K562 (cell line): Measurements from ENCODE around the gene HAUS5. TPM values are rescaled to one million over a fixed set of nuclear protein-coding genes. Genes with fewer than 3 reads are reported as not detected.

Experiments
- BACH1 ChIP-seq: fragments of 200-800 bp; sonication (Bioruptor generic); IDR thresholded peaks from 2 replicates; pipeline ENCODE4 v1.6.1; 2016; ENCODE audit warnings: missing genetic modification characterization, missing compliant biosample characterization
- EP400 ChIP-seq: fragments of 450-650 bp; IDR thresholded peaks from 2 replicates; pipeline ENCODE4 v1.6.1; 2017; ENCODE audit warnings: antibody characterized with exemption, mild to moderate bottlenecking, moderate library complexity
- FOXJ2 ChIP-seq: fragments of 200-800 bp; sonication (Bioruptor generic); IDR thresholded peaks from 2 replicates; pipeline ENCODE4 v1.6.1; 2016; ENCODE audit warnings: missing genetic modification characterization, missing compliant biosample characterization
- HCFC1 ChIP-seq: IDR thresholded peaks from 2 replicates; pipeline ENCODE4 v1.6.1; 2012; ENCODE audit warnings: low read depth, low read length, improper control_type of control experiment
- KDM1A ChIP-seq, 2 experiments: fragments of 450-650 bp; IDR thresholded peaks; 2 replicates each; pipeline ENCODE4 v1.6.1; 2016; ENCODE audit warnings: mild to moderate bottlenecking in 2 of 2
- MTA3 ChIP-seq: fragments of 450-650 bp; formaldehyde crosslinking; IDR thresholded peaks from 2 replicates; pipeline ENCODE4 v1.6.1; 2017; ENCODE audit warnings: mild to moderate bottlenecking, borderline replicate concordance
- NEUROD1 ChIP-seq: fragments of 150-350 bp; IDR thresholded peaks from 2 replicates; pipeline ENCODE4 v1.6.1; 2014; ENCODE audit warnings: borderline replicate concordance, low read length, low read depth; ENCODE audit not compliant: partially characterized antibody
- NR2C1 ChIP-seq, 2 experiments: fragments of 450-650 bp; IDR thresholded peaks; 2 replicates each; pipeline ENCODE4 v1.6.1; 2017; ENCODE audit warnings: mild to moderate bottlenecking in 2 of 2, antibody characterized with exemption in 1 of 2, inconsistent platforms in 1 of 2, missing compliant biosample characterization in 1 of 2, missing genetic modification characterization in 1 of 2
- POLR3G ChIP-seq: IDR thresholded peaks from 2 replicates; pipeline ENCODE4 v1.6.1; 2011; ENCODE audit not compliant: insufficient read length, insufficient replicate concordance; ENCODE audit errors: extremely low read depth
- RBM39 ChIP-seq: fragments of 200-400 bp; formaldehyde crosslinking; optimal IDR thresholded peaks from 2 replicates; pipeline ENCODE3; 2018; ENCODE audit warnings: low read depth, low read length
- SMARCA4 ChIP-seq: fragments of 450-650 bp; IDR thresholded peaks from 2 replicates; pipeline ENCODE4 v1.6.1; 2016
- TAF9B ChIP-seq: fragments of 450-650 bp; IDR thresholded peaks from 2 replicates; pipeline ENCODE4 v1.6.1; 2018; ENCODE audit warnings: mild to moderate bottlenecking; ENCODE audit not compliant: partially characterized antibody
- ZBTB17 ChIP-seq: fragments of 450-650 bp; formaldehyde crosslinking; IDR thresholded peaks from 2 replicates; pipeline ENCODE4 v1.4.0; 2020; ENCODE audit warnings: mild to moderate bottlenecking
- ZNF140 ChIP-seq: fragments of 250-450 bp; sonication (Bioruptor Pico); IDR thresholded peaks from 2 replicates; pipeline ENCODE4 v1.8.0; 2021; ENCODE audit warnings: moderate library complexity, mild to moderate bottlenecking, inconsistent platforms
- polyA plus RNA-seq, 8 experiments: library from polyadenylated mRNA; depleted of rRNA in 4 of 8; stranded (reverse) in 5 of 8; unstranded in 3 of 8; fragments of >200 nt; fragmentation: Nextera tagmentation in 2 of 8; fragmentation: Illumina TruSeq in 1 of 8; extraction: Ambion mirVana in 2 of 8; extraction: Trizol in 1 of 8; gene quantifications; 2 replicates each; pipeline versions ENCODE4 v1.2.1 to v1.2.3, GENCODE V29; 2011 to 2014; ENCODE audit warnings: inconsistent platforms in 1 of 8, missing spikeins in 1 of 8
- total RNA-seq, 7 experiments: library from RNA; depleted of rRNA in 6 of 7; stranded (reverse); fragments of >200 nt in 6 of 7; fragmentation: Illumina TruSeq in 2 of 7; extraction: Trizol in 2 of 7; gene quantifications; 2 replicates each; pipeline versions ENCODE4 v1.2.1 to v1.2.3, GENCODE V29; 2011 to 2021; ENCODE audit warnings: low replicate concordance in 1 of 7
- TF ChIP-seq, protein P1 (sequence below): fragments of 200-800 bp; sonication (Bioruptor generic); IDR thresholded peaks from 2 replicates; pipeline ENCODE4 v1.6.1; 2017; ENCODE audit warnings: missing genetic modification characterization, missing compliant biosample characterization
- TF ChIP-seq, protein P2 (sequence below): fragments of 250-450 bp; sonication (Bioruptor Pico); IDR thresholded peaks from 2 replicates; pipeline ENCODE4 v1.4.0; 2020; ENCODE audit warnings: mild to moderate bottlenecking, moderate library complexity
- TF ChIP-seq, protein P3 (sequence below): fragments of 450-650 bp; IDR thresholded peaks from 2 replicates; pipeline ENCODE4 v1.6.1; 2018; ENCODE audit warnings: mild to moderate bottlenecking, low read depth; ENCODE audit not compliant: partially characterized antibody
- TF ChIP-seq, protein P4 (sequence below): fragments of 250-450 bp; sonication (Bioruptor Pico); IDR thresholded peaks from 2 replicates; pipeline ENCODE4 v1.8.0; 2022; ENCODE audit warnings: moderate library complexity, mild to moderate bottlenecking, inconsistent platforms
- TF ChIP-seq, protein P5 (sequence below): sonication (generic); formaldehyde crosslinking; IDR thresholded peaks from 2 replicates; pipeline ENCODE4 v1.8.0; 2022; ENCODE audit warnings: mild to moderate bottlenecking, missing genetic modification reagents

HAUS5 gene
- total and polyA plus RNA-seq, 9 of the 15 experiments (the other 6 are each of a cell fraction or from before 2014, with no cell fraction given) = 3.5 to 41.3 (median 14.2) TPM

DNA sequence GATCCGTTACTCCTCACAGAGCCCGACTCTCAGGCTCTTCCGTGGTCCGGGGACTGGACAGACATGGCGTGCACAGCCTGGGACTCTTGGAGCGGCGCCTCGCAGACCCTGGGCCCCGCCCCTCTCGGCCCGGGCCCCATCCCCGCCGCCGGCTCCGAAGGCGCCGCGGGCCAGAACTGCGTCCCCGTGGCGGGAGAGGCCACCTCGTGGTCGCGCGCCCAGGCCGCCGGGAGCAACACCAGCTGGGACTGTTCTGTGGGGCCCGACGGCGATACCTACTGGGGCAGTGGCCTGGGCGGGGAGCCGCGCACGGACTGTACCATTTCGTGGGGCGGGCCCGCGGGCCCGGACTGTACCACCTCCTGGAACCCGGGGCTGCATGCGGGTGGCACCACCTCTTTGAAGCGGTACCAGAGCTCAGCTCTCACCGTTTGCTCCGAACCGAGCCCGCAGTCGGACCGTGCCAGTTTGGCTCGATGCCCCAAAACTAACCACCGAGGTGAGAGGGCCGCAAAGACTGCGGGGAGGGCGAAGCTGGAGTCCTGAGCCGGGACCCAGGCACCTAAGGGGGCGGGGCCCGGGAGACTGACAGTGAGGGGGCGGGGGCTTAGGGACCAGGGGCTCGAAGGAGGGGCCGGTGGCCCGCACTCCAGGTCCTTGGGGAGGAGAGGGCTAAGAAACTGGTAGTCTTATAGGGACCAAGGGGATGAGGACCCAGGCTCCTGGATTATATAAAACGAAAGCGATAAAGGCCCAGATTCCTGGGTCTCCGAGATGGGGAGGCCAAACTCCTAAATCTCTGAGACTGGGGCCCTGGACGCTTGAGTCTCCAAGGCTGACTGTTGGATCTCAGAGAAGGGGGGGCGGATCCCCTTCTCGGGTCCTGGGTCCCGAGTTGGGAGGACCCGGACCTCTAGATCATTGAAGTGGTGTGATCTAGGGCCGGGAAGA is 31.0 kb downstream of the HAUS5 start (continued):
- TF ChIP-seq, protein P1, sequence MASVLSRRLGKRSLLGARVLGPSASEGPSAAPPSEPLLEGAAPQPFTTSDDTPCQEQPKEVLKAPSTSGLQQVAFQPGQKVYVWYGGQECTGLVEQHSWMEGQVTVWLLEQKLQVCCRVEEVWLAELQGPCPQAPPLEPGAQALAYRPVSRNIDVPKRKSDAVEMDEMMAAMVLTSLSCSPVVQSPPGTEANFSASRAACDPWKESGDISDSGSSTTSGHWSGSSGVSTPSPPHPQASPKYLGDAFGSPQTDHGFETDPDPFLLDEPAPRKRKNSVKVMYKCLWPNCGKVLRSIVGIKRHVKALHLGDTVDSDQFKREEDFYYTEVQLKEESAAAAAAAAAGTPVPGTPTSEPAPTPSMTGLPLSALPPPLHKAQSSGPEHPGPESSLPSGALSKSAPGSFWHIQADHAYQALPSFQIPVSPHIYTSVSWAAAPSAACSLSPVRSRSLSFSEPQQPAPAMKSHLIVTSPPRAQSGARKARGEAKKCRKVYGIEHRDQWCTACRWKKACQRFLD (CRISPR knock-in tag) = peak; percentile 82; the same call in 1 of the 2 replicates
- TF ChIP-seq EP400 (peak; percentile 79), POLR3G (no peak), RBM39 (no peak), FOXJ2 (no peak), MTA3 (peak; percentile 87), NEUROD1 (peak; percentile 65), TAF9B (peak; percentile 51), BACH1 (tag) (no peak), ZBTB17 (CRISPR knock-in tag) (peak; percentile 82), NR2C1 (IDR thresholded peaks at IDR 0.05) (no peak), NR2C1 (tag; IDR thresholded peaks at IDR 0.05) (no peak), HCFC1 (peak; percentile 47; the same call in 1 of the 2 replicates), ZNF140 (no peak), KDM1A (IDR thresholded peaks at IDR 0.05) (no peak), SMARCA4 (no peak)
- TF ChIP-seq, protein P2, sequence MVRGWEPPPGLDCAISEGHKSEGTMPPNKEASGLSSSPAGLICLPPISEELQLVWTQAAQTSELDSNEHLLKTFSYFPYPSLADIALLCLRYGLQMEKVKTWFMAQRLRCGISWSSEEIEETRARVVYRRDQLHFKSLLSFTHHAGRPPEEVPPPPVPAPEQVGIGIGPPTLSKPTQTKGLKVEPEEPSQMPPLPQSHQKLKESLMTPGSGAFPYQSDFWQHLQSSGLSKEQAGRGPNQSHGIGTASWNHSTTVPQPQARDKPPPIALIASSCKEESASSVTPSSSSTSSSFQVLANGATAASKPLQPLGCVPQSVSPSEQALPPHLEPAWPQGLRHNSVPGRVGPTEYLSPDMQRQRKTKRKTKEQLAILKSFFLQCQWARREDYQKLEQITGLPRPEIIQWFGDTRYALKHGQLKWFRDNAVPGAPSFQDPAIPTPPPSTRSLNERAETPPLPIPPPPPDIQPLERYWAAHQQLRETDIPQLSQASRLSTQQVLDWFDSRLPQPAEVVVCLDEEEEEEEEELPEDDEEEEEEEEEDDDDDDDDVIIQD (CRISPR knock-in tag) = no peak
- TF ChIP-seq, protein P3, sequence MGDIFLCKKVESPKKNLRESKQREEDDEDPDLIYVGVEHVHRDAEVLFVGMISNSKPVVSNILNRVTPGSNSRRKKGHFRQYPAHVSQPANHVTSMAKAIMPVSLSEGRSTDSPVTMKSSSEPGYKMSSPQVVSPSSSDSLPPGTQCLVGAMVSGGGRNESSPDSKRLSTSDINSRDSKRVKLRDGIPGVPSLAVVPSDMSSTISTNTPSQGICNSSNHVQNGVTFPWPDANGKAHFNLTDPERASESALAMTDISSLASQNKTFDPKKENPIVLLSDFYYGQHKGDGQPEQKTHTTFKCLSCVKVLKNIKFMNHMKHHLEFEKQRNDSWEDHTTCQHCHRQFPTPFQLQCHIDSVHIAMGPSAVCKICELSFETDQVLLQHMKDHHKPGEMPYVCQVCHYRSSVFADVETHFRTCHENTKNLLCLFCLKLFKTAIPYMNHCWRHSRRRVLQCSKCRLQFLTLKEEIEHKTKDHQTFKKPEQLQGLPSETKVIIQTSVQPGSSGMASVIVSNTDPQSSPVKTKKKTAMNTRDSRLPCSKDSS = no peak
- TF ChIP-seq, protein P4, sequence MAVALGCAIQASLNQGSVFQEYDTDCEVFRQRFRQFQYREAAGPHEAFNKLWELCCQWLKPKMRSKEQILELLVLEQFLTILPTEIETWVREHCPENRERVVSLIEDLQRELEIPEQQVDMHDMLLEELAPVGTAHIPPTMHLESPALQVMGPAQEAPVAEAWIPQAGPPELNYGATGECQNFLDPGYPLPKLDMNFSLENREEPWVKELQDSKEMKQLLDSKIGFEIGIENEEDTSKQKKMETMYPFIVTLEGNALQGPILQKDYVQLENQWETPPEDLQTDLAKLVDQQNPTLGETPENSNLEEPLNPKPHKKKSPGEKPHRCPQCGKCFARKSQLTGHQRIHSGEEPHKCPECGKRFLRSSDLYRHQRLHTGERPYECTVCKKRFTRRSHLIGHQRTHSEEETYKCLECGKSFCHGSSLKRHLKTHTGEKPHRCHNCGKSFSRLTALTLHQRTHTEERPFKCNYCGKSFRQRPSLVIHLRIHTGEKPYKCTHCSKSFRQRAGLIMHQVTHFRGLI (CRISPR knock-in tag) = no peak
- TF ChIP-seq, protein P5, sequence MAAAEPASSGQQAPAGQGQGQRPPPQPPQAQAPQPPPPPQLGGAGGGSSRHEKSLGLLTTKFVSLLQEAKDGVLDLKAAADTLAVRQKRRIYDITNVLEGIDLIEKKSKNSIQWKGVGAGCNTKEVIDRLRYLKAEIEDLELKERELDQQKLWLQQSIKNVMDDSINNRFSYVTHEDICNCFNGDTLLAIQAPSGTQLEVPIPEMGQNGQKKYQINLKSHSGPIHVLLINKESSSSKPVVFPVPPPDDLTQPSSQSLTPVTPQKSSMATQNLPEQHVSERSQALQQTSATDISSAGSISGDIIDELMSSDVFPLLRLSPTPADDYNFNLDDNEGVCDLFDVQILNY (CRISPR knock-in tag) = peak; percentile 95
